Mesenchymal stem cell (in vitro differentiated cells and primary cell): ENCODE results near the gene BIRC3.

Source experiments
- DNase-seq: peaks from one replicate; pipeline ENCODE4 v3.0.0-alpha.2; 2013
- H2AFZ ChIP-seq: one replicate; pipeline ENCODE4 v1.6.1; 2013; ENCODE audit warnings: low read depth, mild to moderate bottlenecking, control low read depth, inconsistent platforms, low read length, moderate library complexity
- H2AK5ac ChIP-seq: 2 replicates; pipeline ENCODE4 v1.6.1; 2013; ENCODE audit warnings: low read length, moderate library complexity, mild to moderate bottlenecking, inconsistent platforms; ENCODE audit not compliant: severe bottlenecking
- H2BK120ac ChIP-seq: one replicate; pipeline ENCODE4 v1.6.1; 2013; ENCODE audit warnings: low read depth, mild to moderate bottlenecking, inconsistent platforms, low read length, moderate library complexity
- H2BK12ac ChIP-seq, 2 experiments: one replicate each; pipeline ENCODE4 v1.6.1; 2013; ENCODE audit warnings: inconsistent platforms in 2 of 2, low read length in 2 of 2, mild to moderate bottlenecking in 2 of 2, moderate library complexity in 2 of 2, control low read depth in 1 of 2
- H2BK15ac ChIP-seq: one replicate; pipeline ENCODE4 v1.6.1; 2013; ENCODE audit warnings: mild to moderate bottlenecking, low read depth, inconsistent platforms; ENCODE audit not compliant: poor library complexity, severe bottlenecking
- H2BK5ac ChIP-seq: 2 replicates; pipeline ENCODE4 v1.6.1; 2013; ENCODE audit warnings: low read depth, mild to moderate bottlenecking, low read length, control low read depth, inconsistent platforms; ENCODE audit not compliant: poor library complexity, severe bottlenecking
- H3K14ac ChIP-seq, 2 experiments: one replicate each; pipeline ENCODE4 v1.6.1; 2013; ENCODE audit warnings: inconsistent platforms in 2 of 2, low read length in 2 of 2, control low read depth in 1 of 2, mild to moderate bottlenecking in 1 of 2, moderate library complexity in 1 of 2
- H3K18ac ChIP-seq, 2 experiments: one replicate each; pipeline ENCODE4 v1.6.1; 2013; ENCODE audit warnings: inconsistent platforms in 2 of 2, low read length in 2 of 2, control low read depth in 1 of 2, low read depth in 1 of 2, mild to moderate bottlenecking in 1 of 2
- H3K23ac ChIP-seq, 2 experiments: one replicate each; pipeline ENCODE4 v1.6.1; 2013; ENCODE audit warnings: inconsistent platforms in 2 of 2, low read length in 2 of 2, mild to moderate bottlenecking in 2 of 2, moderate library complexity in 2 of 2, control low read depth in 1 of 2
- H3K27ac ChIP-seq: 2 replicates; pipeline ENCODE4 v1.5.1; 2013; ENCODE audit warnings: mild to moderate bottlenecking, moderate library complexity, low read length, control low read depth, inconsistent platforms; ENCODE audit not compliant: poor library complexity, severe bottlenecking
- H3K27me3 ChIP-seq, 2 experiments: 2 replicates each; pipeline versions ENCODE4 v1.6.1 to v1.7.0; 2013; ENCODE audit warnings: low read length in 2 of 2, mild to moderate bottlenecking in 2 of 2, moderate library complexity in 2 of 2, control low read depth in 1 of 2, inconsistent platforms in 1 of 2; ENCODE audit not compliant: control insufficient read depth in 1 of 2, insufficient read depth in 1 of 2
- H3K36me3 ChIP-seq, 2 experiments: 2 replicates each; pipeline versions ENCODE4 v1.6.1 to v1.7.0; 2013; ENCODE audit warnings: low read length in 2 of 2, control low read depth in 1 of 2, inconsistent platforms in 1 of 2, low read depth in 1 of 2, mild to moderate bottlenecking in 1 of 2; ENCODE audit not compliant: insufficient read depth in 2 of 2, control insufficient read depth in 1 of 2
- H3K4ac ChIP-seq, 2 experiments: one replicate each; pipeline ENCODE4 v1.6.1; 2013; ENCODE audit warnings: inconsistent platforms in 2 of 2, low read length in 2 of 2, mild to moderate bottlenecking in 2 of 2, moderate library complexity in 2 of 2, control low read depth in 1 of 2, low read depth in 1 of 2
- H3K4me1 ChIP-seq: 2 replicates; pipeline ENCODE4 v1.6.1; 2013; ENCODE audit warnings: low read depth, low read length, control low read depth; ENCODE audit not compliant: control insufficient read depth, insufficient read depth
- H3K4me2 ChIP-seq: 2 replicates; pipeline ENCODE4 v1.6.1; 2013; ENCODE audit warnings: low read length, mild to moderate bottlenecking, inconsistent platforms; ENCODE audit not compliant: poor library complexity, severe bottlenecking
- H3K4me3 ChIP-seq, 2 experiments: 2 replicates each; pipeline versions ENCODE4 v1.5.1 to v1.7.0; 2013; ENCODE audit warnings: low read length in 2 of 2, mild to moderate bottlenecking in 2 of 2, control low read depth in 1 of 2, low read depth in 1 of 2; ENCODE audit not compliant: insufficient read depth in 1 of 2
- H3K79me1 ChIP-seq: replicated peaks from 2 replicates; pipeline ENCODE4 v1.6.1; 2013; ENCODE audit warnings: mild to moderate bottlenecking, control low read depth, low read length, inconsistent platforms; ENCODE audit not compliant: poor library complexity, severe bottlenecking
- H3K9ac ChIP-seq: 2 replicates; pipeline ENCODE4 v1.7.0; 2013; ENCODE audit warnings: mild to moderate bottlenecking, low read length, moderate library complexity
- H3K9me3 ChIP-seq: 2 replicates; pipeline ENCODE4 v1.7.0; 2013; ENCODE audit warnings: mild to moderate bottlenecking, low read length; ENCODE audit not compliant: control insufficient read depth
- H4K8ac ChIP-seq: one replicate; pipeline ENCODE4 v1.6.1; 2013; ENCODE audit warnings: inconsistent platforms, mild to moderate bottlenecking, low read length, moderate library complexity
- H4K91ac ChIP-seq: one replicate; pipeline ENCODE4 v1.6.1; 2013; ENCODE audit warnings: mild to moderate bottlenecking, low read length, inconsistent platforms
- WGBS: methylation state at CpG from one replicate; pipeline ENCODE4 v1.1.7; 2013; ENCODE audit warnings: mixed read lengths; 5-methylcytosine and 5-hydroxymethylcytosine counted together

The BIRC3 gene

GRCh38 chr11:102360681-102361080 lies 43.4 kb downstream of the BIRC3 start:
- WGBS = 98% methylated on average over 3 of the region's 3 CpGs
- peaks cover 20 to 71% of the 10 kb centered on the region in 2 experiments for H3K36me3 ChIP-seq
- no peak overlapping the region for H2BK15ac ChIP-seq
- H3K14ac ChIP-seq = no peak overlapping the region
- no peak overlapping the region for H4K91ac ChIP-seq
- no peak overlapping the region for H4K8ac ChIP-seq
- H3K4me2 ChIP-seq = no peak overlapping the region
- no peak overlapping the region for H3K18ac ChIP-seq
- H3K9me3 ChIP-seq = no peaks in the 10 kb centered on the region
- peaks cover 16% of the 10 kb centered on the region for H3K79me1 ChIP-seq
- no peaks in the 10 kb centered on the region for H3K27me3 ChIP-seq
- H2BK120ac ChIP-seq = no peak overlapping the region
- no peak overlapping the region for H3K27ac ChIP-seq
- H3K4me3 ChIP-seq = no peak overlapping the region
- no peak overlapping the region for H2BK12ac ChIP-seq
- DNase-seq = no peak
- no peak overlapping the region for H2AFZ ChIP-seq
- no peak overlapping the region for H2BK5ac ChIP-seq
- H3K9ac ChIP-seq = no peak overlapping the region
- H3K4ac ChIP-seq = no peak overlapping the region
- H3K23ac ChIP-seq = no peak overlapping the region
- no peak overlapping the region for H2AK5ac ChIP-seq
- H3K4me1 ChIP-seq = no peaks in the 10 kb centered on the region

GRCh38 chr11:102361086-102362031 lies 44.1 kb downstream of the BIRC3 start:
- peak; percentile 52 for DNase-seq

GRCh38 chr11:102364991-102365390 lies 47.7 kb downstream of the BIRC3 start:
- Histone ChIP-seq H3K36me3 (peaks cover 18 to 82% of the 10 kb centered on the region in 2 experiments), H2BK15ac (no peak overlapping the region), H2AFZ (no peak overlapping the region), H3K27ac (no peak overlapping the region), H2AK5ac (no peak overlapping the region), H3K4me3 (no peak overlapping the region), H3K4ac (no peak overlapping the region), H2BK120ac (no peak overlapping the region), H4K91ac (no peak overlapping the region), H2BK5ac (no peak overlapping the region), H3K9me3 (no peaks in the 10 kb centered on the region), H2BK12ac (no peak overlapping the region), H3K4me1 (no peaks in the 10 kb centered on the region), H4K8ac (no peak overlapping the region), H3K14ac (no peak overlapping the region), H3K18ac (no peak overlapping the region), H3K9ac (no peak overlapping the region), H3K79me1 (peaks cover 14% of the 10 kb centered on the region), H3K27me3 (no peaks in the 10 kb centered on the region), H3K23ac (no peak overlapping the region), H3K4me2 (no peak overlapping the region)
- WGBS = 93% methylated on average over 1 of the region's 1 CpG
- DNase-seq = no peak

More at GRCh38 chr11:102361086-102362031, 44.1 kb downstream of the BIRC3 start:
- Histone ChIP-seq H2BK15ac (no peak overlapping the region), H4K8ac (no peak overlapping the region), H3K14ac (no peak overlapping the region), H3K18ac (no peak overlapping the region), H3K27me3 (no peaks in the 10 kb centered on the region), H3K4me1 (no peaks in the 10 kb centered on the region), H3K9me3 (no peaks in the 10 kb centered on the region), H3K4ac (no peak overlapping the region), H3K27ac (no peak overlapping the region), H3K4me3 (no peak overlapping the region), H3K23ac (no peak overlapping the region), H3K79me1 (peaks cover 16% of the 10 kb centered on the region), H3K9ac (no peak overlapping the region), H2AFZ (no peak overlapping the region), H2AK5ac (no peak overlapping the region), H2BK12ac (no peak overlapping the region), H3K4me2 (no peak overlapping the region), H2BK120ac (no peak overlapping the region), H2BK5ac (no peak overlapping the region), H4K91ac (no peak overlapping the region), H3K36me3 (peaks cover 20 to 76% of the 10 kb centered on the region in 2 experiments)
- WGBS = 98% methylated on average over 4 of the region's 5 CpGs

GRCh38 chr11:102367364-102367763 lies 50.1 kb downstream of the BIRC3 start:
- H3K4me3 ChIP-seq = no peak overlapping the region
- H3K9me3 ChIP-seq = no peaks in the 10 kb centered on the region
- no peak overlapping the region for H3K27ac ChIP-seq
- H2BK12ac ChIP-seq = no peak overlapping the region
- no peak overlapping the region for H4K8ac ChIP-seq
- H3K18ac ChIP-seq = no peak overlapping the region
- no peak overlapping the region for H2BK5ac ChIP-seq
- no peak overlapping the region for H3K14ac ChIP-seq
- H3K9ac ChIP-seq = no peak overlapping the region
- no peak overlapping the region for H3K4ac ChIP-seq
- H2AK5ac ChIP-seq = no peak overlapping the region
- H3K36me3 ChIP-seq = peaks cover 7 to 62% of the 10 kb centered on the region in 2 experiments
- H3K27me3 ChIP-seq = no peaks in the 10 kb centered on the region
- H2AFZ ChIP-seq = no peak overlapping the region
- H2BK15ac ChIP-seq = no peak overlapping the region
- no peaks in the 10 kb centered on the region for H3K4me1 ChIP-seq
- WGBS = 86% methylated on average over 6 of the region's 6 CpGs
- H3K79me1 ChIP-seq = peaks cover 3% of the 10 kb centered on the region
- DNase-seq = peak; percentile 36
- H3K4me2 ChIP-seq = no peak overlapping the region
- H4K91ac ChIP-seq = no peak overlapping the region
- H3K23ac ChIP-seq = no peak overlapping the region
- no peak overlapping the region for H2BK120ac ChIP-seq
